CD4-positive, alpha-beta T cell (primary cell): ENCODE results near the gene CDK5RAP2. TPM values are rescaled to one million over a fixed set of nuclear protein-coding genes. Genes with fewer than 3 reads are reported as not detected.

Experiments
- ATAC-seq: fragments of 200-7000 bp; cut with Tn5 transposase; one replicate; pipeline ENCODE4 v1.10.0; 2022; ENCODE audit warnings: mild to moderate bottlenecking; ENCODE audit not compliant: poor library complexity
- CTCF ChIA-PET: fragments of 350-600 bp; sonication (Branson Sonifier 250); formaldehyde crosslinking; loops from one replicate; lab custom pipeline; 2021; ENCODE audit warnings: antibody characterized with exemption, inconsistent platforms; lab: Charles Lee
- POLR2A ChIA-PET: fragments of 350-600 bp; sonication (Branson Sonifier 250); formaldehyde crosslinking; loops from one replicate; lab custom pipeline; 2021; ENCODE audit warnings: antibody characterized with exemption, inconsistent platforms; lab: Charles Lee
- DNase-seq, 14 experiments: peaks; one replicate each; pipeline ENCODE4 v3.0.0-alpha.2; 2013 to 2020; ENCODE audit warnings: mixed read lengths in 2 of 14
- H3K27ac ChIP-seq, 2 donors: one replicate each; pipeline versions ENCODE4 v1.5.1 to v1.7.0; 2013; ENCODE audit warnings: low read length in 2 of 2, low read depth in 1 of 2, mild to moderate bottlenecking in 1 of 2
- H3K27me3 ChIP-seq, 2 experiments: 1 replicate in 1 of 2; 2 replicates in 1 of 2; pipeline versions ENCODE4 v1.6.1 to v1.7.0; 2013; ENCODE audit warnings: low read length in 2 of 2, control low read depth in 1 of 2, mild to moderate bottlenecking in 1 of 2, moderate library complexity in 1 of 2; ENCODE audit not compliant: insufficient read depth in 2 of 2, control insufficient read depth in 1 of 2
- H3K36me3 ChIP-seq: one replicate; pipeline ENCODE4 v1.6.1; 2013; ENCODE audit warnings: low read length, control low read depth; ENCODE audit not compliant: insufficient read depth
- H3K4me1 ChIP-seq: one replicate; pipeline ENCODE4 v1.6.1; 2013; ENCODE audit warnings: low read length, control low read depth; ENCODE audit not compliant: insufficient read depth
- H3K4me3 ChIP-seq: one replicate; pipeline ENCODE4 v1.5.1; 2013; ENCODE audit warnings: mild to moderate bottlenecking, low read length, moderate library complexity
- H3K9me3 ChIP-seq, 2 experiments: 1 replicate in 1 of 2; 2 replicates in 1 of 2; pipeline versions ENCODE4 v1.6.1 to v1.7.0; 2013; ENCODE audit warnings: low read length in 2 of 2, mild to moderate bottlenecking in 2 of 2, control low read depth in 1 of 2, moderate library complexity in 1 of 2; ENCODE audit not compliant: control insufficient read depth in 1 of 2, insufficient read depth in 1 of 2
- H3K27ac Mint-ChIP-seq: one replicate; pipeline ENCODE4 v1.8.0; 2020; ENCODE audit warnings: mixed read lengths
- H3K27me3 Mint-ChIP-seq: one replicate; pipeline ENCODE4 v1.8.0; 2021; ENCODE audit warnings: mixed read lengths
- H3K36me3 Mint-ChIP-seq: one replicate; pipeline ENCODE4 v1.8.0; 2021; ENCODE audit warnings: low read depth, mixed read lengths
- H3K4me1 Mint-ChIP-seq: one replicate; pipeline ENCODE4 v1.8.0; 2021; ENCODE audit warnings: low read depth, mixed read lengths
- H3K4me3 Mint-ChIP-seq: one replicate; pipeline ENCODE4 v1.8.0; 2020; ENCODE audit warnings: mild to moderate bottlenecking, mixed read lengths
- H3K9me3 Mint-ChIP-seq: one replicate; pipeline ENCODE4 v1.8.0; 2020; ENCODE audit warnings: mixed read lengths
- CTCF ChIP-seq: fragments of 200-600 bp; IDR thresholded peaks from one replicate; pipeline ENCODE4 v1.8.0; 2022; ENCODE audit warnings: antibody characterized with exemption, mild to moderate bottlenecking
- intact Hi-C, 2 experiments: fragments of 100-400 bp; cut with DNase I in 1 of 2; cut with micrococcal nuclease in 1 of 2; formaldehyde crosslinking; loops; one replicate each; pipeline versions ENCODE4 v1.15.1 to v1.9.0; 2023 to 2025; cut with DNase I, micrococcal nuclease
- total RNA-seq, 174 experiments: library from RNA in 2 of 174; stranded (reverse) in 2 of 174; gene quantifications; one replicate each; pipeline ENCODE4 v1.2.3 and lab custom pipeline; 2021 to 2026

Gene CDK5RAP2
- total RNA-seq, 2 experiments from 2014 or later, result 55.0 to 56.0 TPM

GRCh38 chr9:120536949-120537640 lies 42.9 kb downstream of the CDK5RAP2 start:
- no peaks in the 10 kb centered on the region for H3K9me3 Mint-ChIP-seq
- POLR2A ChIA-PET, result no interaction called here

GRCh38 chr9:120536094-120536493 lies 43.9 kb downstream of the CDK5RAP2 start:
- H3K4me1 ChIP-seq, result no peaks in the 10 kb centered on the region
- no peaks in the 10 kb centered on the region for H3K27me3 Mint-ChIP-seq
- no peak overlapping the region for H3K27ac Mint-ChIP-seq
- ATAC-seq, result no peak
- H3K9me3 ChIP-seq, result no peaks in the 10 kb centered on the region
- no peaks in the 10 kb centered on the region for H3K4me1 Mint-ChIP-seq
- no peaks in the 10 kb centered on the region for H3K9me3 Mint-ChIP-seq
- H3K36me3 ChIP-seq, result peaks cover 87% of the 10 kb centered on the region
- H3K27ac ChIP-seq, result no peak overlapping the region
- H3K4me3 Mint-ChIP-seq, result no peak overlapping the region
- H3K4me3 ChIP-seq, result no peak overlapping the region
- intact Hi-C loops, result no loop called here
- no peak for TF ChIP-seq CTCF
- ChIA-PET POLR2A (no interaction called here), CTCF (no interaction called here)
- DNase-seq, result no peak
- no peaks in the 10 kb centered on the region for H3K27me3 ChIP-seq
- H3K36me3 Mint-ChIP-seq, result peaks cover 100% of the 10 kb centered on the region

More at GRCh38 chr9:120536949-120537640, 42.9 kb downstream of the CDK5RAP2 start:
- TF ChIP-seq CTCF, result no peak
- H3K9me3 ChIP-seq, result no peaks in the 10 kb centered on the region
- ATAC-seq, result no peak
- H3K27me3 ChIP-seq, result no peaks in the 10 kb centered on the region
- intact Hi-C loops, result no loop called here
- no peaks in the 10 kb centered on the region for H3K4me1 Mint-ChIP-seq
- no peak overlapping the region for H3K27ac ChIP-seq
- CTCF ChIA-PET, result no interaction called here
- no peaks in the 10 kb centered on the region for H3K4me1 ChIP-seq
- peaks cover 87% of the 10 kb centered on the region for H3K36me3 ChIP-seq
- no peak for DNase-seq
- no peak overlapping the region for H3K27ac Mint-ChIP-seq
- H3K4me3 ChIP-seq, result no peak overlapping the region
- no peaks in the 10 kb centered on the region for H3K27me3 Mint-ChIP-seq
- no peak overlapping the region for H3K4me3 Mint-ChIP-seq
- H3K36me3 Mint-ChIP-seq, result peaks cover 98% of the 10 kb centered on the region

GRCh38 chr9:120534266-120534665 lies 45.7 kb downstream of the CDK5RAP2 start:
- no peak for TF ChIP-seq CTCF
- H3K36me3 Mint-ChIP-seq, result peaks cover 98% of the 10 kb centered on the region
- no peak overlapping the region for H3K27ac Mint-ChIP-seq

More at GRCh38 chr9:120534266-120534665, 45.7 kb downstream of the CDK5RAP2 start:
- no peaks in the 10 kb centered on the region for H3K4me1 ChIP-seq
- POLR2A ChIA-PET, result no interaction called here
- Mint-ChIP-seq H3K9me3 (no peaks in the 10 kb centered on the region), H3K4me1 (no peaks in the 10 kb centered on the region), H3K27me3 (no peaks in the 10 kb centered on the region), H3K4me3 (no peak overlapping the region)
- CTCF ChIA-PET, result no interaction called here
- no peaks in the 10 kb centered on the region for H3K9me3 ChIP-seq
- H3K36me3 ChIP-seq, result peaks cover 94% of the 10 kb centered on the region
- DNase-seq (no peak), ATAC-seq (no peak)
- no peak overlapping the region for H3K27ac ChIP-seq
- H3K27me3 ChIP-seq, result no peaks in the 10 kb centered on the region
- no peak overlapping the region for H3K4me3 ChIP-seq
- intact Hi-C loops, result no loop called here
